Mucosa of stomach (tissue), 1 donor: ENCODE measurements around the gene PHLPP1.

ENCODE experiments used
- H3K27me3 ChIP-seq: one replicate; pipeline ENCODE4 v1.7.0; 2013; ENCODE audit warnings: mild to moderate bottlenecking, low read length; ENCODE audit not compliant: control insufficient read depth, insufficient read depth
- H3K36me3 ChIP-seq: one replicate; pipeline ENCODE4 v1.7.0; 2013; ENCODE audit warnings: low read length; ENCODE audit not compliant: control insufficient read depth, insufficient read depth
- H3K4me1 ChIP-seq: one replicate; pipeline ENCODE4 v1.7.0; 2013; ENCODE audit warnings: mild to moderate bottlenecking, low read length; ENCODE audit not compliant: control insufficient read depth, insufficient read depth
- H3K4me3 ChIP-seq: one replicate; pipeline ENCODE4 v1.7.0; 2013; ENCODE audit warnings: low read length
- H3K9ac ChIP-seq: one replicate; pipeline ENCODE4 v1.7.0; 2013; ENCODE audit warnings: mild to moderate bottlenecking, low read length, moderate library complexity
- H3K9me3 ChIP-seq: one replicate; pipeline ENCODE4 v1.7.0; 2013; ENCODE audit warnings: mild to moderate bottlenecking, low read length, moderate library complexity; ENCODE audit not compliant: control insufficient read depth
- donor health status: Pancreatic carcinoma.

The PHLPP1 gene

DNA sequence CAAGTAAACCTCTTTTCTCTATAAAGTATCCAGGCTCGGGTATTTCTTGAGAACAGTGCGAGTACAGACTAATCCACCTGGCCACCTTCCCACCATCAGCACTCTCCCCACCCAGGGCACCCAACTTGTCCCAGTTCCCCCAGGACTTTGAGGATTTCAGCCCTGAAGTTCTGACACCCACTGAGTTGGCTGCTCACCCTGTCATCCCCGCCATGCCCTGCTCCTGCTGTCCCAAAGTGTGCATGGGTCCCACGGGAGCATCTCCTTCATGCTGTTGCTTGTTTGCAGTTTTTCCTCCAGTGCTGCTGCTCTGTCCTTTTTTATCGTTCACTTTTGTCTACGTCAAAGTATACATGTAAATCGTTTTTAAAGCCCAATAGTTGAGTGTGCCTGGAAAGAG is 273.9 kb downstream of the PHLPP1 start:
- Histone ChIP-seq H3K9me3 (no peaks in the 10 kb centered on the region), H3K4me1 (no peaks in the 10 kb centered on the region), H3K4me3 (no peak overlapping the region), H3K36me3 (no peaks in the 10 kb centered on the region), H3K9ac (no peak overlapping the region), H3K27me3 (no peaks in the 10 kb centered on the region)

DNA sequence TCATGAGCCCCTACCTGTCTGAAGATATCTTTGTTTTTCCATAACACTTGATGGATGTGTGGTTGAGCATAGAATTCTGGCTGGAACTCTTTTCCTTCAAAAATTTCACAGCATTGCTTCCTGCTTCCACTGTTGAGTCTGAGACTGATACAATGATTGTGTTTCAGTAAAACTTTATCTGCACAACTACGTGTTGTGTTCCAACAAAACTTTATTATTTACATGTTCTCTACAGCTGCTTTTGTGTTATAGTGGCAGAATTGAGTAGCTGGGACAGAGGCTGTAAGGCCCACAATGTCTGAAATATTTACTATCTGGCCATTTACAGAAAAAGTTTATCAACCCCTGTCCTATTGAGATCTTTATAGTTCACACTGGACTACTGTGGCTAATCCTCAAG is 275.3 kb downstream of the PHLPP1 start:
- H3K9me3 ChIP-seq = no peaks in the 10 kb centered on the region
- no peak overlapping the region for H3K9ac ChIP-seq
- no peaks in the 10 kb centered on the region for H3K27me3 ChIP-seq
- H3K36me3 ChIP-seq = no peaks in the 10 kb centered on the region
- H3K4me1 ChIP-seq = no peaks in the 10 kb centered on the region
- H3K4me3 ChIP-seq = no peak overlapping the region

DNA sequence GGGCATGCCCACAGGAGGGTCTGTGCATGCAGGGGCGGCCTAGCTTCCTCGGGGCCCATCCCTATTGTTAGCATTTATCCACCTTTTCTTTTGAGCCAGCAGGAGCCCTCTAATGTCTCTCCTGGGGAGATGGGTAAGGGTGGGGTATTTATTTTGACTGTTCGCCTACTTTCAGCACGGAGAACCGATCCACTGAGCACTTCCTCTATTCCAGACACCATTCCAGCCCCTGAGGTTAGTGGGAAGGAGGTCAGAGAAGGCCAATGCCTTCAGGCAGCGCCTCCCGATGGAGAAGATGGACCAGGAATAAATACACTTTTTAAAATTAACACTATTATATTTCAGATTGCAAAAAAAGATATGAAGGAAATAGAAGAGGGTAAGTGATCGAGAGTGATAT is 276.0 kb downstream of the PHLPP1 start:
- Histone ChIP-seq H3K4me3 (no peak overlapping the region), H3K9ac (no peak overlapping the region), H3K27me3 (no peaks in the 10 kb centered on the region), H3K9me3 (no peaks in the 10 kb centered on the region), H3K4me1 (no peaks in the 10 kb centered on the region), H3K36me3 (no peaks in the 10 kb centered on the region)

DNA sequence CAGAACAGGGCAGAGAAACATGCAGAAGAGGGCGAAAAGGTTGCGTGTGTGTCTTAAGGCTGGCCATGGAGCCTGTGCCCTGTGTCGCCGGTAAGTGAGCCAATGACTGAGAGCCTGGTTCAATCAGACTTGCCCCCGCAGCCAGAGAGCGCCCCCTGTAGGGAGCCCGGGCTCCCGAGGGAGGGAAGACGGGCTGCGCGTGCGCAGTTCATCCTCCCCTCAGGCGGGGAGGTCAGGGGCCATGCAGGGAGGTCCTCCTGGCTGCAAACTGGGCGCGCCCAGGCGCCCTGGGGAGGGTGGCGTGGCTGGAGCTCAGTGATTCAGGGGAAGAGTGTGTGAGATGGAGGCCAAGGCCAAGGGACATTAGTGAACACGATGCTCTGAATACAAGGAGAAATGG is 276.6 kb downstream of the PHLPP1 start:
- Histone ChIP-seq H3K9me3 (no peaks in the 10 kb centered on the region), H3K4me1 (no peaks in the 10 kb centered on the region), H3K4me3 (no peak overlapping the region), H3K36me3 (no peaks in the 10 kb centered on the region), H3K27me3 (no peaks in the 10 kb centered on the region), H3K9ac (no peak overlapping the region)

DNA sequence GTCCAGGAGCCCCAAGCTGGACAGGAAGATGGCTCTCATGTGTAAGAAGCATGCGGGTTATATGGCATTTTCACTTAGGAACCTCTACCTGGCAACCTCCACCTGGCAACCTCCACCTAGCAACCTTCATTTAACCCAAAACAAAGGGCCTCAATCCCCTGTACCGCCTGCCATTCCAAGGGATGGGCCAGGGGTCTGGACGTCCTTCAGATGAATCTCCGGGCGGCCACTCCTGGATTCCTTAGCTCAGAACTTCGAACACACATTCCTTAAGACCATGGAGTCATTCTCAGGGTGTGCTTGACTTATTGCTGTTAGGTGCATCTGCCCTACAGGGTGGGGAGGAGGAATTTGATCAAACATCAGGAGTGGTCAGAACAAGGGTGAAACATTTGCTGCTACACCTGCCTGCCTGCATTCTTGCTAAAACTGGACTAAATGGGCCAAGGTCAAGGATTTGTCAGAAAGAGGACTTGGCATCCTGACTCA is 277.6 kb downstream of the PHLPP1 start:
- H3K4me1 ChIP-seq = no peaks in the 10 kb centered on the region
- no peaks in the 10 kb centered on the region for H3K27me3 ChIP-seq
- no peak overlapping the region for H3K9ac ChIP-seq

DNA sequence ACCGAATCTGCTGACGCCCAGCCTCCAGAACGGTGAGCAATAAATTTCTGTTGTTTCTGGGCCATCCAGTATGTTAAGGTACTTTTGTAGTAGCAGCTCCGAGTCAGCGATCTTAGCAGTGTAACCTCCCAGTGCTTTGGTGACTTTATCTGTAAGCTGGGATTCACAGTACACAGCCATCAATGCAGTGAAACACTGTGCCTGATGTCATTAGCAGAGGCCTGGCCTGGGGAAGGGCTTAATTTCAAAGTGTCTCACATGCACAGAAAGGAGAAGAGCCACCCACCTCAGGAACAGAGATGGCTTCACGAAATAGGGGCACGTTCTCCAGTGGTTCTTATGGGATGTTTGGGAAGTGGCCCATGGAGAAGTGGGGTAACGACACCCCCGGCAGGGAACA is 281.2 kb downstream of the PHLPP1 start:
- H3K27me3 ChIP-seq = no peaks in the 10 kb centered on the region
- no peaks in the 10 kb centered on the region for H3K4me1 ChIP-seq
- no peak overlapping the region for H3K4me3 ChIP-seq
- no peaks in the 10 kb centered on the region for H3K9me3 ChIP-seq
- no peaks in the 10 kb centered on the region for H3K36me3 ChIP-seq
- no peak overlapping the region for H3K9ac ChIP-seq

More for the DNA sequence above, 277.6 kb downstream of the PHLPP1 start:
- no peaks in the 10 kb centered on the region for H3K9me3 ChIP-seq
- H3K36me3 ChIP-seq = no peaks in the 10 kb centered on the region
- no peak overlapping the region for H3K4me3 ChIP-seq

DNA sequence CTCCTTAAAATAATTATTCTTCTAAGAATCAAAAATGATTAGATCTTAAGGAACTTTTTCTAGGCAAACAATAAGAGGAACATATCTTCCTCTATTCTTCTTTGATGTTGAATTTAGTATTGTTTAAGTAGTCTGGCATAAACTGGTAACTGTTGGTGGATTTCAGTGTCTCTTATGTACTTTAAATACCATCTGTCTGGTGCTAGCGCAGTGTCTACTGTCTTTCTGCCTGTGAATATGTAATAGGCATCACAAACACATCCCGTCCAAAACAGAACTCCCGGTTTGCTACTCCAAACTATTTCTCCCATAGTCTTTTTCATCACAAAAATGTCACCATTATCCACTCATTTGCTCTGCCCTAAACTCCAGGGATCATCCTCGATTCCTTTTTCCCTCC is 281.7 kb downstream of the PHLPP1 start:
- H3K9me3 ChIP-seq = no peaks in the 10 kb centered on the region
- no peaks in the 10 kb centered on the region for H3K27me3 ChIP-seq
- no peaks in the 10 kb centered on the region for H3K36me3 ChIP-seq
- no peak overlapping the region for H3K9ac ChIP-seq
- H3K4me1 ChIP-seq = no peaks in the 10 kb centered on the region
- H3K4me3 ChIP-seq = no peak overlapping the region

DNA sequence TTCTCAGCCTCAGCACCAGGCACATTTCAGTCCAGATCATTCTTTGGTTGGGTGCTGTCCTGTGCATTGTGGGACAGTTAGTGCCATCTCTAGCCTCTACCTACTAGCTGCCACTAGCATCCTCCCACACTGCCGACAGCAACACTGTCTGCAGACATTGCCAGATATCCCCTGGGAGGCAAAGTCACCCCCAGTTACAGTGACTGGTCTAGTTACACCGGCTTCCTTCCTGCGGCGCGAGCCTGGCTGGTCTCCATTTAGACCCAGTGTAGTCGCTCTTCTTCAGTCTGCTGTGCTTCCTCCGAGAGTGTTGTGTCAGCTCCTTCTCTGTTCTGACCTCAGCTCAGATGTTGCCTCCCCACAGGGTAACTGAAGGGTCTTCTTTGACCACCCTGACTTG is 283.1 kb downstream of the PHLPP1 start:
- H3K36me3 ChIP-seq = no peaks in the 10 kb centered on the region
- no peaks in the 10 kb centered on the region for H3K9me3 ChIP-seq
- H3K4me3 ChIP-seq = no peak overlapping the region
- no peaks in the 10 kb centered on the region for H3K4me1 ChIP-seq
- no peaks in the 10 kb centered on the region for H3K27me3 ChIP-seq
- H3K9ac ChIP-seq = no peak overlapping the region

DNA sequence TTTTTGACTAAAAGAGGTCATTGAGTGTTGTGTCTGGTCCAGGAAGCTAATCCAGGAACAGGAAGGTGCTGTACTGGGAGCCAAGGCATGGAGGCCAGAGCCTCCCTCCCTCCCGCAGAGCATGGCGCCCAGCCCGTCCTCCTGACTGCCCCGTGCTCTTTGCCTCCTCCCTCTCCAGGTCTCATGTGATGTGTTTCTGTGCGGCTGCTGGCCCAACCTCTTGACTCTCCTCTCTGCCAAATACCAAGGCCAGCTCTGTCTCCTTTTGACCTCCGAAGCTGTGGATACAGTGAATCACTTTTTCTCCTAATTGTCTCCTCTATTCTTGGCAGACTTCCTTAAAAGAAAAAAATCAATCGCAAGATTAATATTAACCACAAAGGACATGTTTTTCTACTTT is 284.1 kb downstream of the PHLPP1 start:
- no peak overlapping the region for H3K4me3 ChIP-seq
- no peaks in the 10 kb centered on the region for H3K27me3 ChIP-seq
- H3K9ac ChIP-seq = no peak overlapping the region
- no peaks in the 10 kb centered on the region for H3K9me3 ChIP-seq
- H3K36me3 ChIP-seq = no peaks in the 10 kb centered on the region
- no peaks in the 10 kb centered on the region for H3K4me1 ChIP-seq

DNA sequence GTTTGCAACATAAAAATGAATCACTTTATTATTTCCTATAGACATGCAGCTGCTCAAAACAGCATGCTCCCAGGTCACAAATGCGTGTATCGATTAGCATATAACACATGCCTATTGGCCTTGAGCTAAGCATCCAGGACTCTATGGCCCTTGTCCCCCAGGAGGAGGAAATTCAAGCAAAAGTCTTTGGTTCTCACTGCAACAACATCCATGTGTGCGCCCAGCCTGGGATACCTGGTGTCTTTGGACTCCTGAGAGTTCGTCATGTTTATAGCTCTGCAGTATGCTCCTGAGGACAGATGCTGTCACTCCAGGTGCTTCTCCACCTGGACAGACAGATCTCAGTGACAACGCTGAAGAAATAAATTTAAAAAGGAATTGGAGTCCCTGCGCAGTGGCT is 284.6 kb downstream of the PHLPP1 start:
- H3K4me1 ChIP-seq = no peaks in the 10 kb centered on the region
- H3K27me3 ChIP-seq = no peaks in the 10 kb centered on the region
- H3K4me3 ChIP-seq = no peak overlapping the region
- no peak overlapping the region for H3K9ac ChIP-seq
- no peaks in the 10 kb centered on the region for H3K9me3 ChIP-seq
- no peaks in the 10 kb centered on the region for H3K36me3 ChIP-seq

DNA sequence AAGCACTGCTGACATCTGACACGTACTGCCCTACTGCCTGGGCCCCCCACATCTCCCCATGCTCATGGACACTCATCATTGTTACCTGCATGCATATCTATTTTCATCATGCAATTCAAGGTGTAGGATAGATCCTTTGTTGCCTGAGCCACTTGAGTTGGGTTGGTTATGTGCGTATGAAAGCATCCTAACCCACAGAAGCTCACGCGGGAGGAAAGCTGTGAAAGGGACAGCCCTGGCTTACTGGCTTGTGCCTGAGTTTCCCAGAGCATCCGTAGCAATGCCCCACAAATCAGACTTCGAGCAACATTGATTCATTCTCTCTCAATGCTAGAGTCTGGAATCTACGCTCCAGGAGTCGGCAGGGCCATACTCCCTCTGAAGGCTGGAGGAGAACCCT is 285.5 kb downstream of the PHLPP1 start:
- H3K9me3 ChIP-seq = no peaks in the 10 kb centered on the region
- no peak overlapping the region for H3K4me3 ChIP-seq
- no peak overlapping the region for H3K9ac ChIP-seq
- no peaks in the 10 kb centered on the region for H3K27me3 ChIP-seq
- H3K4me1 ChIP-seq = no peaks in the 10 kb centered on the region
- no peaks in the 10 kb centered on the region for H3K36me3 ChIP-seq

DNA sequence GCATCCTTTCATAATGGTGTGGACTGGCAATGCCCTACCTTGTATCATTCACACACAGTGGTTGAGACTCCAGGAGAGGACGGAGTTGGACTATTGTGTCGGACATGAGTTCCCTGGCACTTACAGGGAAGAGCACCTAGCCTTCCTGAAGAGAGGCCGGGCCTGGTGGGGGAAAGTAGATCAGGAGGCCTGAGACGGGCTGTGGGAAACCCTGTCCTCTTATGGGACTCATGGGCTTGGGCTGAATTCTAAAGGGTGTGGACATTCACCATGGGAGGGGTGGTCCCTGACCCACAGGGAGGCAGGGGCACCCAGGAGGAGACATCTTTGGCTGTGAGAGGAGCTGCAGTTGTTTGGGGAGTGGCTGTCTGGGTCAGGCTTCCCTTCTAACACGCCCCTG is 286.5 kb downstream of the PHLPP1 start:
- Histone ChIP-seq H3K4me3 (no peak overlapping the region), H3K9me3 (no peaks in the 10 kb centered on the region), H3K36me3 (no peaks in the 10 kb centered on the region), H3K9ac (no peak overlapping the region), H3K4me1 (no peaks in the 10 kb centered on the region), H3K27me3 (no peaks in the 10 kb centered on the region)

DNA sequence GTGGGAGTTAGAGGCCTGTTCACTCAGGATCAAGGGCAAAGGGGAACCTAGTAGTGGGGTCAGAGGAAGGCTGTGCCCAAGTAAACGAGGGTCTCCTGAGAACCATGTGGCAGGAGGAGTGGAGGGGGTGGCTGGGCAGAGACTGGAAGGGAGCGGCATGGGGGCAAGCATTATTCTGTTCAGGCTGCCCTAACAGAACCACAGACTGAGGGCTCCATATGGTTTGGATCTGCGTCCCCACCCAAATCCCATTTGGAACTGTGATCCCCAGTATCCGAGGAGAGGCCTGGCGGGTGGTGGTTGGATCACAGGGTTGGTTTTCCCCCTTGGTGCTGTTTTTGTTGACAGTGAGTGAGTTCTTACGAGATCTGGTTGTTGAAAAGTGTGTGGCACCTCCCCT is 287.0 kb downstream of the PHLPP1 start:
- Histone ChIP-seq H3K4me3 (no peak overlapping the region), H3K9ac (no peak overlapping the region), H3K9me3 (no peaks in the 10 kb centered on the region), H3K27me3 (no peaks in the 10 kb centered on the region), H3K4me1 (no peaks in the 10 kb centered on the region), H3K36me3 (no peaks in the 10 kb centered on the region)
